Keratinocyte (primary cell): ENCODE results near the gene NCBP3. TPM values are rescaled to one million over a fixed set of nuclear protein-coding genes. Genes with fewer than 3 reads are reported as not detected.

Experiments
- DNase-seq: peaks from one replicate; pipeline ENCODE4 v3.0.0-alpha.2; 2011; ENCODE audit warnings: low read depth, missing footprints, low spot score
- FAIRE-seq: peaks from 2 replicates; lab custom pipeline; 2011; peaks lifted over from hg19 to GRCh38; lab: Jason Lieb, UNC
- H2AFZ ChIP-seq: 2 replicates; pipeline ENCODE4 v1.6.0; 2012; ENCODE audit warnings: low read length, control low read depth, inconsistent platforms; ENCODE audit not compliant: control insufficient read depth
- H3K27ac ChIP-seq: 2 replicates; pipeline ENCODE4 v1.5.1; 2011; ENCODE audit warnings: low read length; ENCODE audit not compliant: control insufficient read depth, insufficient read depth
- H3K27me3 ChIP-seq: 3 replicates; pipeline ENCODE4 v1.6.0; 2011; ENCODE audit warnings: low read length; ENCODE audit not compliant: control insufficient read depth, insufficient read depth; ENCODE audit errors: extremely low read depth
- H3K36me3 ChIP-seq, 2 experiments: 2 replicates in 1 of 2; 3 replicates in 1 of 2; pipeline ENCODE4 v1.5.1; 2011; ENCODE audit warnings: low read length in 2 of 2, mild to moderate bottlenecking in 1 of 2; ENCODE audit not compliant: control insufficient read depth in 2 of 2, insufficient read depth in 2 of 2; ENCODE audit errors: extremely low read depth in 1 of 2
- H3K4me1 ChIP-seq: 3 replicates; pipeline ENCODE4 v1.5.1; 2011; ENCODE audit warnings: low read length; ENCODE audit not compliant: control insufficient read depth, insufficient read depth; ENCODE audit errors: extremely low read depth
- H3K4me2 ChIP-seq: 3 replicates; pipeline ENCODE4 v1.6.0; 2011; ENCODE audit warnings: low read depth, low read length; ENCODE audit not compliant: control insufficient read depth, insufficient read depth; ENCODE audit errors: extremely low read depth
- H3K4me3 ChIP-seq, 3 experiments: fragments of 200-600 bp in 1 of 3; sonication (generic) in 1 of 3; 2 replicates in 2 of 3; 3 replicates in 1 of 3; pipeline ENCODE4 v1.5.1; 2011 to 2016; ENCODE audit warnings: low read length in 3 of 3, mild to moderate bottlenecking in 3 of 3, control low read depth in 2 of 3, inconsistent platforms in 1 of 3, low read depth in 1 of 3, mixed read lengths in 1 of 3, mixed run types in 1 of 3, moderate library complexity in 1 of 3; ENCODE audit not compliant: control insufficient read depth in 2 of 3, insufficient read depth in 2 of 3; ENCODE audit errors: extremely low read depth in 1 of 3
- H3K79me2 ChIP-seq: 2 replicates; pipeline ENCODE4 v1.6.0; 2012; ENCODE audit warnings: low read length; ENCODE audit not compliant: control insufficient read depth, insufficient read depth
- H3K9ac ChIP-seq: 3 replicates; pipeline ENCODE4 v1.6.0; 2011; ENCODE audit warnings: low read length; ENCODE audit not compliant: control insufficient read depth, insufficient read depth; ENCODE audit errors: extremely low read depth
- H3K9me1 ChIP-seq: 3 replicates; pipeline ENCODE4 v1.6.0; 2011; ENCODE audit warnings: low read length; ENCODE audit not compliant: control insufficient read depth, insufficient read depth; ENCODE audit errors: extremely low read depth
- H3K9me3 ChIP-seq: 2 replicates; pipeline ENCODE4 v1.5.1; 2012; ENCODE audit warnings: low read depth, low read length; ENCODE audit not compliant: control insufficient read depth
- H4K20me1 ChIP-seq: 3 replicates; pipeline ENCODE4 v1.6.0; 2011; ENCODE audit warnings: low read length; ENCODE audit not compliant: control insufficient read depth, insufficient read depth; ENCODE audit errors: extremely low read depth
- CTCF ChIP-seq, 3 experiments: IDR thresholded peaks in 1 of 3; conservative IDR thresholded peaks in 1 of 3; optimal IDR thresholded peaks in 1 of 3; 2 replicates in 2 of 3; 3 replicates in 1 of 3; pipeline versions ENCODE3 to v1.5.1; 2011; ENCODE audit warnings: low read length in 3 of 3, mild to moderate bottlenecking in 3 of 3, moderate library complexity in 2 of 3, control low read depth in 1 of 3, inconsistent platforms in 1 of 3; ENCODE audit not compliant: insufficient read depth in 2 of 3; ENCODE audit errors: extremely low read depth in 1 of 3
- EZH2 ChIP-seq: IDR thresholded peaks from one replicate; pipeline ENCODE4 v1.6.1; 2012; ENCODE audit warnings: inconsistent platforms, mild to moderate bottlenecking, low read length, moderate library complexity
- dilution Hi-C: fragments of 300-500 bp; cut with MboI; formaldehyde crosslinking; loops from one replicate; pipeline ENCODE4 v1.7.0; 2020; ENCODE audit warnings: low sequenced_read_pairs; ENCODE audit not compliant: extremely low pct_ligation_motif_present
- polyA plus RNA-seq, 5 experiments: library from polyadenylated mRNA; depleted of rRNA in 3 of 5; stranded (reverse) in 3 of 5; stranded (forward) in 1 of 5; unstranded in 1 of 5; fragments of >200 nt; gene quantifications; 1 replicate in 1 of 5; 2 replicates in 3 of 5; 3 replicates in 1 of 5; pipeline versions ENCODE4 v1.2.1 to v1.2.3, GENCODE V29; 2011 to 2012; ENCODE audit warnings: missing spikeins in 2 of 5, low read depth in 1 of 5, low replicate concordance in 1 of 5

The NCBP3 gene
- polyA plus RNA-seq, 1 donor (not counting 4 experiments of a cell fraction or from before 2014, with no cell fraction given), result 22.1 TPM

GRCh38 chr17:3875317-3875716 is 29.3 kb upstream of the NCBP3 start:
- H3K4me2 ChIP-seq, result no peak overlapping the region
- H3K9me1 ChIP-seq, result no peaks in the 10 kb centered on the region
- H3K4me1 ChIP-seq, result no peaks in the 10 kb centered on the region
- no peak overlapping the region for H2AFZ ChIP-seq
- DNase-seq, result no peak
- no peaks in the 10 kb centered on the region for H3K9me3 ChIP-seq
- H3K79me2 ChIP-seq, result no peaks in the 10 kb centered on the region
- TF ChIP-seq CTCF (optimal IDR thresholded peaks at IDR 0.05 in 1 of 3, IDR thresholded peaks at IDR 0.05 in 1 of 3, conservative IDR thresholded peaks at IDR 0.05 in 1 of 3; ENCODE audit: extremely low read depth in 1 of 3, insufficient read depth in 2 of 3, low read length in 3 of 3), result no peak
- no peak overlapping the region for H3K9ac ChIP-seq
- FAIRE-seq, result no peak
- H3K36me3 ChIP-seq, result peaks cover 0 to 4% of the 10 kb centered on the region in 2 experiments
- dilution Hi-C loops, result no loop called here
- H3K4me3 ChIP-seq, result no peak overlapping the region
- no peaks in the 10 kb centered on the region for H3K27me3 ChIP-seq
- H3K27ac ChIP-seq, result no peak overlapping the region
- H4K20me1 ChIP-seq, result no peaks in the 10 kb centered on the region

- TF ChIP-seq EZH2, result no peak
- TF ChIP-seq CTCF (optimal IDR thresholded peaks at IDR 0.05 in 1 of 3, IDR thresholded peaks at IDR 0.05 in 1 of 3, conservative IDR thresholded peaks at IDR 0.05 in 1 of 3; ENCODE audit: extremely low read depth in 1 of 3, insufficient read depth in 2 of 3, low read length in 3 of 3), result no peak
- Histone ChIP-seq H3K27ac (no peak overlapping the region), H3K9me1 (no peaks in the 10 kb centered on the region), H3K4me1 (no peaks in the 10 kb centered on the region), H3K9ac (no peak overlapping the region), H3K36me3 (peaks cover 0 to 4% of the 10 kb centered on the region in 2 experiments), H3K4me3 (no peak overlapping the region), H3K4me2 (no peak overlapping the region), H2AFZ (no peak overlapping the region), H3K27me3 (no peaks in the 10 kb centered on the region), H3K79me2 (no peaks in the 10 kb centered on the region), H4K20me1 (no peaks in the 10 kb centered on the region), H3K9me3 (no peaks in the 10 kb centered on the region)
- dilution Hi-C loops, result no loop called here
- DNase-seq (no peak), FAIRE-seq (no peak)
Observed at GRCh38 chr17:3873862-3874261, 27.8 kb upstream of the NCBP3 start.
